AG20443 (cell line): ENCODE data around the gene SHISAL2A.
"Not testable (repeated sequence)": the region's sequence is repeated elsewhere in the genome, so short reads cannot be mapped to it uniquely, and the experiment has no call there.

Experiments
- DNase-seq: peaks from one replicate; pipeline ENCODE4 v3.0.0; 2012; ENCODE audit warnings: low spot score, mixed read lengths

SHISAL2A gene

DNA sequence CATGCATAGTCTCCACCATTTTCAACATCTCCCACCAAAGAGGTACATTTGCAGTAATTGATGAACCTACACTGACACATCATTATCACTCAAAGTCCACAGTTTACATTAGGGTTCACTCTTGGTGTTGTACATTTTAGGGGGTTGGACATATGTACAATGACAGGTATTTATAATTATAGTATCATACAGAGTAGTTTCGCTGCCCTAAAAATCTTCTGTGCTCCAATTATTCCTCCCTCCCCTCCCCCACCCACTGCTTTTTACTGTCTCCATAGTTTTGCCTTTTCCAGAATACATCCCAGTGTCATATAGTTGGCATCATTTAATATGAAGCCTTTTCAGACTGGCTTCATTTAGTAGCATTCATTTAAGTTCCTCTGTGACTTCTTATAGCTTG is 51.6 kb downstream of the SHISAL2A start:
- no peak for DNase-seq

DNA sequence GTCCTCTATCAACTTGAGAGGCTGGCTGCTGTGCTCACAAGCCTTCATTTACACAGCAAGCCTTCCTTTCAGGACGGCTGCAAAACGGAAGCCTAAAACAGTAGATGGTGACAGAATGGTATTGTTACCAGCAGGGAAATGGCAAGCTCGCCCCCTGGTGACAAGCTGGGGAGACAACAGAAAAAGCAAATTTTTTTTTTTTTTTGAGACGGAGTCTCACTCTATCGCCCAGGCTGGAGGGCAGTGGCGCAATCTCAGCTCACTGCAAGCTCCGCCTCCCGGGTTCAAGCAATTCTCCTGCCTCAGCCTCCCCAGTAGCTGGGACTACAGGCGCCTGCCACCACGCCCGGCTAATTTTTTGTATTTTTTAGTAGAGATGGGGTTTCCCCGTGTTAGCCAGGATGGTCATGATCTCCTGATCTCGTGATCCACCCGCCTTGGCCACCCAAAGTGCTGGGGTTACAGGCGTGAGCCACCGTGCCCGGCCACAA is 53.3 kb downstream of the SHISAL2A start:
- peak; percentile 80 for DNase-seq

DNA sequence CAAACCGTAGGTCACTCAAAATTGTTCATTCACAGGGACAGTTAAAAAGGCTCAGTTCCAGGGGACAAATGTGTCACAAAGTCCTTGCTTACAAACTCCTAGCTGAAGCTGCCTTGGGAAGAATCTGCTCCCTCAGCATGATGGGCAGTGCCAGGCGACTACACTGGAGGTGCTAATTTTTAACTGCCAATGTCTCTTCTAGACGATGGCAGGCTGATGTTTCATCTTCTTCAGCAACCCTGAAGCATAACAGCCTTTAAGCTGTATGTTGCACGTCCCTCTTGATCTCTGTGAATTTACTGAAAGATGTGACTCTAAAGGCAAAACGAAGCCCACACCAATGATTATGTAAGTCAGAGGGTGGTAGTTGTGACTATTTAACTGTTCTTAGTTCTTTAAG is 53.9 kb downstream of the SHISAL2A start:
- no peak for DNase-seq

DNA sequence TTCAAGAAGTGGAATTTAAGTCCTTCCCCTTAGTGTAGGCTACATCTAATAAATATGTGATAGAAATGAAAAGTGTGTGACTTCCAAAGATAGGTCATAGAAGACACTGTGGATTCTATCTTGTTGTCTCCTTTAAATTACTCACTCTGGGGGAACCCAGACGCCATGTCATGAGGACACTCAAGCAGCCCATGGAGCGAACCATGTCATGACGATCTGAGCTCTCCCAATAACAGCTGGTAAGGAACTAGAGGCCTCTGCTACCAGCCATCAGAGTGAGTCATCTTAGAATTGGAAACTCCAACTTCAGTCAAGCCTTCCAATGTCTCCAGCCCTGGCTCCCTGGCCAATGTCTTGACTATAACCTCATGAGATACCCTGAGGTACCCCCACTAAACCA is 58.9 kb downstream of the SHISAL2A start:
- no peak for DNase-seq

DNA sequence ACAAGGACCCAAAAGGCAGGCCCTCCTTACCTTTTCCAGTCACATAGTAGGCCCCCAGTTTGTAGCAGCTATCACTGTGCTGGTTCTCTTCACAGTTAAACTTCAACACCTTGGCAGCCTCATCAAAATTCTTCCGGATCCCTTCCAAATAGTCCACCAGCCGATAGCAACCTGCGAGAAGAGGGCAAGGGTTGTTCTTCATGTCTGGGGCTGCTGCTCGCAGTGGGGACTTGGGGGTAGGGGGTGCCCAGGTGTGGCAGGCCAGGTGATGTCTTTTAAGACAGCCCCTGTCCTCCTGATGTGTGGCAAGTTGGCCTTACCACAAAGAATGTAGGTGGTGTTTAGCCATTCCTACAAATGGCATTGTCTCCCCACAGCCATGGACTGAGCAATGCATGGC is 59.7 kb downstream of the SHISAL2A start:
- no peak for DNase-seq

DNA sequence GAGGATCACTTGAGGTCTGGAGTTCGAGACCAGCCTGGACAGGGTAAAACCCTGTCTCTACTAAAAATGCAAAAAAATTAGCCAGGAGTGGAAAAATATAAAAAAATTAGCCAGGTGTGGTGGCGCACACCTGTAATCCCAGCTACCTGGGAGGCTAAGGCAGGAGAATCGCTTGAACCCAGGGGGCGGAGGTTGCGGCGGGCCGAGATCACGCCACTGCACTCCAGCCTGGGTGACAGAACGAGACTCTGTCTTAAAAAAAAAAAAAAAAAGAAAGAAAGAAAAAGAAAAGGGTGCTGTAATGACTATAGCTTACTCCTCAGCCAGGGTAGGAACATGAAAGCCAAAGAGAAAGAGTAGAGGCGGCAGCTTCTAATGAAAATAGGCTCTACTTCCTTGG is 60.4 kb downstream of the SHISAL2A start:
- not testable (repeated sequence) for DNase-seq

DNA sequence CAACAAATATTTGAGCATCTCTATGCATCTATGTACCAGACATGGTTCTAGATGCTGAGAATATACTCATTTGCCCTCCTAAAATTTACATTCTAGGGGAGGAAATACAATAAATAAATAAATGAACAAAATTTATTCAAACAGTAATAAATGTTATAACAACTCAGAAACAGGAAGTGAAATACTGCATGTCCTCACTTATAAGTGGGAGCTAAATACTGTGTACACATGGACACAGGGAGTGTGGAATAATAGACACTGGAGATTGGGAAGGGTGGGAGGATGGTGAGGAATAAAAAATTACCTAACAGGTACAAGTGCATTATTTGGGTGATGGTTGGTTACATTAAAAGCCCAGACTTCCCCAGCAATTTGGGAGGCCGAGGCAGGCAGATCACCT is 60.9 kb downstream of the SHISAL2A start:
- no peak for DNase-seq

DNA sequence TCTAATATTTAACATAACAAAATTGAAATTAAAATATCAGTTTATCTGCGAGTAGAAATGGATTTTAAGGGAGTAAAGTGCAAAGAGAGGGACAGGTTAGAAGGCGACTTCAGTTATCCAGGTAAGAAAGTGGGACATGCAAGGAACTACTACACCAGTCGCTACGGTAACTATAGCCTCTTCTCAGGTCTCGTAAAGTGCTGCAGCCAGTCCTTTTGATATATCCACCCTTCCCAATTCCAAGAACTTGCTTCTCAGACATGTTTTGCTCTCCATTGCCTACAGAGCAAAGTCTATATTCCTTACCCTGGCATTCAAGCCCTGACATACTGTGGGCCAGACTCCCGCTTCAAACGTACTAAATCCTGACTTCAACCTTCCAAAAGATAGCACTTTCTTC is 62.7 kb downstream of the SHISAL2A start:
- no peak for DNase-seq

DNA sequence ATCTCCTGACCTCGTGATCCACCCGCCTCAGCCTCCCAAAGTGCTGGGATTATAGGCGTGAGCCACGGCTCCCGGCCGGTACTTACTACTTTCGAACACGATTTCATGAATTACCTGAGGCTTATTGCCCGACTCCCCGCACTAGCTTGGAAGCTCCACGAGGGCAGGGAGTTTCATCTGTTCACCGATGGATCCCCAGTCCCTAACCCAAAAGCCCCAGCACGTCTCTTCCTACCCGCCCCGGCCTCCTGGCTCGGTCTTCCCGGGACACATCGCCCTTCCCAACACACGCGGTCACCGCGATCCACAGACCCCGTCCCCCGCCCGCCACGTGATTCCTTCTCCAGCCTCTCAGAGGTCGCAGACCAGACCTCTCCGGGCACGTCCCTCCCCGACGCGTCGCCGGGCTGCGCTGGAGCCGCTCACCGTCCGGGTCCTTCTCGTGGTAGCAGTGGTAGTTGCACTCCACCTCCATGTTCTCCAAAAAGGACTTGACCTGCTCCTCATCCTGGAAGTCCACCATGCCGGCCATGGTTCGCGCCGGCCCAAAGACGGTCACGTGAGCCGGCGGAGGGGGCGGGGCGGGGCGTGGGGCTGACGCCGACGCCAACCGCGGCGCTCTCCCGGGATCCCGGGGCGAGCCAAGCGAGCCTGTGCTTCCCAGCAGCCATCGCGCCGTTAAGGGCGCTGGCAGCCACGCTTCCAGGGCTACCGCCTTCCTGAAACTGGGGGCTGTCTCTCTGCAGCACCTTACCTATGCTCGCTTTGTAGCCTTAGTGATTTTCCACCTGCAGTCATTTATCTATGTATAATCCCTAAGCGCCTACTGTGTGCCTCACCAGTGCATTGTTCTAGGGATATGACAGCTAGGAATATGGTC is 65.1 kb downstream of the SHISAL2A start, which contains the start of gene COA7:
COA7 (minus strand) TSS at position 553 of the 880 bp plus-strand sequence; CDS start at position 532, 21 bp downstream.
- DNase-seq, result peak; percentile 95

DNA sequence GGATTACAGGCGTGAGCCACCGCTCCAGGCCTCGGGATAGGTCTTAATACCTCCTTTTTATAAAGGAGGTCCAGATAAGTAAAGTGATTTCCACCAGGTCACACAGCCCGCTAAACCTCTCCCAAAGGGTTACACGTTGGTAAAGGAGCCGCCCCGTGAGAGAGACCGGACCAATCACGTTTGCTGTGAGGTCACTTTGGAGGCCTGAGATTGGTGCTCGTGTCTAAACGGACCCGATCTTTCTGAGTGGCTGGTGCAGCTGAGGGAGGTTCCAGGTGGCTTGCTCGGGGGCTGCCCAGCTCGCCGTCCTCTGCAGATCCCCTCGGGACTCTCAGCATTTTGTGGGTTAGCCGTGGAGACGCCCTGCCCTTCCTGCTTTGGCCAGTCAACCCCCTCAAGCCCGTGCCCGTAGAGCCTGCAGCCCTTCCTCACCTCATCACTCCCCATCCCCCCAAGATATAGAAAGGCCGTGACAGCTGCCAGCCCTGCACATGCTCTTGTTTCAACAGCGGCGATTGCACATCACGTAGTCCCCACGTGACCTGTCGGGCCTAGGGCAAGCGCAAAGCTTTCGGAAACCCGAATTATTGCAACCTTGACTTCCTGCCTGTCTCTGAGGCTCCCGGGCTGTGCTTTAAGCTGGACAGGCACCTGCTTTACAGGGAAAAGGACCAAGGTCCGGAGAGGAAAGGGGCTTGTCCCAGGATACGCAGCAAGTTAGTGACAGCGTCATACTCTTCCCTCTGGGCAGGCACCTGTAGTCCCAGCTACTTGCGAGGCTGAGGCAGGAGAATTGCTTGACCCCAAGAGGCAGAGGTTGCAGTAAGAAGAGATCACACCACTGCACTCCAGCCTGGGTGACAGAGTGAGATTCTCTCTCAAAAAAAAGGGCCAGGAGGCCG is 70.2 kb downstream of the SHISAL2A start:
- DNase-seq, result peak; percentile 89

DNA sequence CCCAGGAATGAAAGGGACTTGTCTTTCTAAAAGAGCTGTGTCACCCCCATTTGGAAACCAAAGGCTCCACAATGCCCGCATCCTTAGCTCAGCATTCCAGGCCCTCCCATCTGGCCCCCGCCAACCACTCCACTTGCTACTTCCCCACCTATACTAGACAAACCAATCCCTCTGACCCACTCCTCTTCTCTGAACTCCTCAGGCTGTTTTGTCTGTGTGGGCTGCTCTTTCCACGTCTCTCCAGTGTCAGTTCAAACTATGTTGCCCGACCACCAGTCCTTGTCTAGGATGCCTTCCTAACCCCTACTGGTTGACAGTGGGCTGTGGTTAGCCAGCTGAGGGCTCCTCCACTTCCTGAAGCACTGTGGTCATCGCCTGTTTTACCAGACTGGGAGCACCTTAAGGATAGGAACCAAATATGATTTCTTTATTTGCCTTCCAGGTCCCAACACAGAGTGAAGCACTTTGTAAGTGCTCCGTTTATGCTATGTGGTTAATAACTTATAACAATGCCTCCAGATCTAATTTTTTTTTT is 73.2 kb downstream of the SHISAL2A start:
- no peak for DNase-seq
